Measurements from ENCODE around the gene TMEM253.

TMEM253 gene

DNA sequence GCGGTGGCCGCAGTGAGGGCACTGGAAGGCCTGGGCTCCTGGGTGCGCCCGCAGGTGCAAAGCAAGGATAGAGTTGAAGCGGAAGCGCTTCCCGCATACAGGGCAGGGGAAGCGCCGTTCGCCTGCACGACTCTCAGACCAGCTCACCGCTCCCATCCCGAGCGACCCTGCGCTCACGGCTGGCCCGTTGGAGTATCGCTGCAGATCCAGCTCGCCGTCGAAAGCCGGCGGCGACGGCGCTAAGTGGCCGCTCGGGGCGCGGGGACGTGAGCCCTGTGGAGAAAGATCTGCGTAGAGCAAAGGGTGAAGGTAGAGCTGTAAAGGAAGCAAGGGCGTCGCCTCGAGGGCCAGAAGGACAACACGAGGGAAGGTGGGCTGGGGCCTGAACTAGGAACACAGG lies 7.8 kb upstream of the TMEM253 start (continued):
- TF ChIP-seq ZNF169 (tag by site-specific recombination; IDR thresholded peaks at IDR 0.05): no peak

DNA sequence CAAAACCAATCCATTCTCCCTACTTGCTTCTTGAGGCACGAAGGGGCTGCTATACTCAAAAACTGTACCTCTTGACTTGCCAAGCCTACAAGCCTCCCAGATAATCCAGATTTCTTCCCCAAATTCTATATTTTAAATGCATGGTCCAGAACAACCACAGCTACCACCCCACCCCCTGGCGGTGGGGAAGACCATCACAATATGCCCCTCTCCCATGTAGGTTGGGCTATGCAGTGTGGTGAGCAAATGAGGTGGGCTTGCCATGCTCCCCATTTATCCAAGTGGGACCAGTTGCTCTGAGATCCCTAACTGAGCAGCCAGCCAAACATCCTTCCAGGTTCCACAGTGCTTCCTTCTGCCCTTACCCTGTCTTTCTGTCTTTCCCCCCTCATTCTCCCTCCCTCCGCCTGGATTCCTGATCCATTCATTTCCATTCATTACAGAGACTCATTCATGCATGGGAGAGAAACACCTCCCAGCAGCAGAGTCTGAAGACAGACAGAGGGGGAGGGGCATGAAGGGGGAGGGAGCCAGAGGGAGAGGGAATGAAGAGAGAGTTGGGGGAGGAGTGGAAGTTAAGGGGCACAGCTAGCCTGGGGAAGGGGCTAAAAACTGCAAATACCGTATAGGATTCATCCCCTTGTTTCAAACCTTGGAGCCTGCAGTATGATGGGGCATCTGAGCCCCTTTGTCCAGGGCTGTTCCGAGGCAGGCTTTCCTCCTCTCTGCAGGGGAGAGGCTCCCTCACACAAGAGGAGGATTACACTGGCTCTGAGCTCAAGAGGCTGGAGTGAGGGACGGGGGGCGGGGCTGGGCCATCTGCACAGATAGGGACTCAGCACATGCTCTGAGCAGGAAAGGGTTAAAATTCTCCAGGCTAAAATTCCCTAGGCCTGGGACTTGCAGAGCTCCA lies 6.8 kb upstream of the TMEM253 start:
- ChIA-PET CTCF (interaction anchor here (0.5 to 6.9 kb wide), 17 partner anchors 10 to 364 kb away, joined by 3 to 175 read pairs (median 12); partner anchors contain the start of genes ARHGEF40 and TMEM253), POLR2A (interaction anchor here (0.8 to 4.4 kb wide), 6 partner anchors 10 to 79 kb away, joined by 3 to 33 read pairs (median 6); partner anchors contain the start of gene ARHGEF40)
- Histone ChIP-seq H3K4me3 (ENCODE audit: low read depth, low read length) (no peak overlapping the region), H3K9me3 (ENCODE audit: control insufficient read depth, insufficient read depth, low read depth, low read length) (no peaks in the 10 kb centered on the region), H3K36me3 (ENCODE audit: control insufficient read depth in 2 of 2, insufficient read depth in 1 of 2, low read length in 2 of 2) (peaks cover 7 to 40% of the 10 kb centered on the region in 2 experiments; a peak in 2 of 3 replicates), H3K4me1 (ENCODE audit: control insufficient read depth, insufficient read depth, low read length) (peaks cover 10% of the 10 kb centered on the region; the same call in 1 of the 2 replicates), H3K27ac (ENCODE audit: extremely low read depth, low read depth, low read length) (no peak overlapping the region)
- TF ChIP-seq ZNF341 (tag by site-specific recombination; IDR thresholded peaks at IDR 0.05; ENCODE audit: low read depth) (peak; percentile 99), SALL2 (tag by site-specific recombination; IDR thresholded peaks at IDR 0.05; ENCODE audit: borderline replicate concordance) (no peak), ZFP3 (tag by site-specific recombination; IDR thresholded peaks at IDR 0.05; ENCODE audit: low read depth) (no peak), ZEB2 (tag by site-specific recombination; IDR thresholded peaks at IDR 0.05) (0 out of 2 replicates have a peak, but pooled peaks have one; percentile 40), ZNF114 (tag by site-specific recombination; IDR thresholded peaks at IDR 0.05) (no peak), TRIM28 (IDR thresholded peaks at IDR 0.05; ENCODE audit: borderline replicate concordance, low read length) (no peak), ZNF239 (tag by site-specific recombination; IDR thresholded peaks at IDR 0.05) (no peak), ZNF768 (tag by site-specific recombination; IDR thresholded peaks at IDR 0.05) (no peak), RBAK (tag by site-specific recombination; IDR thresholded peaks at IDR 0.05) (no peak), KLF7 (tag by site-specific recombination; IDR thresholded peaks at IDR 0.05; ENCODE audit: borderline replicate concordance) (no peak), ZNF157 (tag by site-specific recombination; IDR thresholded peaks at IDR 0.05) (no peak), ZNF529 (tag by site-specific recombination; IDR thresholded peaks at IDR 0.05; ENCODE audit: insufficient replicate concordance) (no peak), SP2 (tag by site-specific recombination; IDR thresholded peaks at IDR 0.05) (peak; percentile 29; the same call in 1 of the 2 replicates), ZNF692 (tag by site-specific recombination; IDR thresholded peaks at IDR 0.05) (no peak), EGR2 (tag by site-specific recombination; IDR thresholded peaks at IDR 0.05; ENCODE audit: low read depth) (no peak), AEBP2 (tag by site-specific recombination; IDR thresholded peaks at IDR 0.05; ENCODE audit: borderline replicate concordance) (no peak)
- TF ChIP-seq, protein P1, sequence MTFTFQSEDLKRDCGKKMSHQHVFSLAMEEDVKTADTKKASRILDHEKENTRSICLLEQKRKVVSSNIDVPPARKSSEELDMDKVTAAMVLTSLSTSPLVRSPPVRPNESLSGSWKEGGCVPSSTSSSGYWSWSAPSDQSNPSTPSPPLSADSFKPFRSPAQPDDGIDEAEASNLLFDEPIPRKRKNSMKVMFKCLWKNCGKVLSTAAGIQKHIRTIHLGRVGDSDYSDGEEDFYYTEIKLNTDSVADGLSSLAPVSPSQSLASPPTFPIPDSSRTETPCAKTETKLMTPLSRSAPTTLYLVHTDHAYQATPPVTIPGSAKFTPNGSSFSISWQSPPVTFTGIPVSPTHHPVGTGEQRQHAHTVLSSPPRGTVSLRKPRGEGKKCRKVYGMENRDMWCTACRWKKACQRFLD (tag by site-specific recombination; IDR thresholded peaks at IDR 0.05): no peak
- TF ChIP-seq, protein P2, sequence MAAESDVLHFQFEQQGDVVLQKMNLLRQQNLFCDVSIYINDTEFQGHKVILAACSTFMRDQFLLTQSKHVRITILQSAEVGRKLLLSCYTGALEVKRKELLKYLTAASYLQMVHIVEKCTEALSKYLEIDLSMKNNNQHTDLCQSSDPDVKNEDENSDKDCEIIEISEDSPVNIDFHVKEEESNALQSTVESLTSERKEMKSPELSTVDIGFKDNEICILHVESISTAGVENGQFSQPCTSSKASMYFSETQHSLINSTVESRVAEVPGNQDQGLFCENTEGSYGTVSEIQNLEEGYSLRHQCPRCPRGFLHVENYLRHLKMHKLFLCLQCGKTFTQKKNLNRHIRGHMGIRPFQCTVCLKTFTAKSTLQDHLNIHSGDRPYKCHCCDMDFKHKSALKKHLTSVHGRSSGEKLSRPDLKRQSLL (tag by site-specific recombination; IDR thresholded peaks at IDR 0.05): peak; percentile 30; the same call in 1 of the 2 replicates
- TF ChIP-seq, protein P3, sequence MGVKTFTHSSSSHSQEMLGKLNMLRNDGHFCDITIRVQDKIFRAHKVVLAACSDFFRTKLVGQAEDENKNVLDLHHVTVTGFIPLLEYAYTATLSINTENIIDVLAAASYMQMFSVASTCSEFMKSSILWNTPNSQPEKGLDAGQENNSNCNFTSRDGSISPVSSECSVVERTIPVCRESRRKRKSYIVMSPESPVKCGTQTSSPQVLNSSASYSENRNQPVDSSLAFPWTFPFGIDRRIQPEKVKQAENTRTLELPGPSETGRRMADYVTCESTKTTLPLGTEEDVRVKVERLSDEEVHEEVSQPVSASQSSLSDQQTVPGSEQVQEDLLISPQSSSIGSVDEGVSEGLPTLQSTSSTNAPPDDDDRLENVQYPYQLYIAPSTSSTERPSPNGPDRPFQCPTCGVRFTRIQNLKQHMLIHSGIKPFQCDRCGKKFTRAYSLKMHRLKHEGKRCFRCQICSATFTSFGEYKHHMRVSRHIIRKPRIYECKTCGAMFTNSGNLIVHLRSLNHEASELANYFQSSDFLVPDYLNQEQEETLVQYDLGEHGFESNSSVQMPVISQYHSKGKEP (tag by site-specific recombination; IDR thresholded peaks at IDR 0.05): no peak; the same call in 1 of the 2 replicates
- TF ChIP-seq, protein P4, sequence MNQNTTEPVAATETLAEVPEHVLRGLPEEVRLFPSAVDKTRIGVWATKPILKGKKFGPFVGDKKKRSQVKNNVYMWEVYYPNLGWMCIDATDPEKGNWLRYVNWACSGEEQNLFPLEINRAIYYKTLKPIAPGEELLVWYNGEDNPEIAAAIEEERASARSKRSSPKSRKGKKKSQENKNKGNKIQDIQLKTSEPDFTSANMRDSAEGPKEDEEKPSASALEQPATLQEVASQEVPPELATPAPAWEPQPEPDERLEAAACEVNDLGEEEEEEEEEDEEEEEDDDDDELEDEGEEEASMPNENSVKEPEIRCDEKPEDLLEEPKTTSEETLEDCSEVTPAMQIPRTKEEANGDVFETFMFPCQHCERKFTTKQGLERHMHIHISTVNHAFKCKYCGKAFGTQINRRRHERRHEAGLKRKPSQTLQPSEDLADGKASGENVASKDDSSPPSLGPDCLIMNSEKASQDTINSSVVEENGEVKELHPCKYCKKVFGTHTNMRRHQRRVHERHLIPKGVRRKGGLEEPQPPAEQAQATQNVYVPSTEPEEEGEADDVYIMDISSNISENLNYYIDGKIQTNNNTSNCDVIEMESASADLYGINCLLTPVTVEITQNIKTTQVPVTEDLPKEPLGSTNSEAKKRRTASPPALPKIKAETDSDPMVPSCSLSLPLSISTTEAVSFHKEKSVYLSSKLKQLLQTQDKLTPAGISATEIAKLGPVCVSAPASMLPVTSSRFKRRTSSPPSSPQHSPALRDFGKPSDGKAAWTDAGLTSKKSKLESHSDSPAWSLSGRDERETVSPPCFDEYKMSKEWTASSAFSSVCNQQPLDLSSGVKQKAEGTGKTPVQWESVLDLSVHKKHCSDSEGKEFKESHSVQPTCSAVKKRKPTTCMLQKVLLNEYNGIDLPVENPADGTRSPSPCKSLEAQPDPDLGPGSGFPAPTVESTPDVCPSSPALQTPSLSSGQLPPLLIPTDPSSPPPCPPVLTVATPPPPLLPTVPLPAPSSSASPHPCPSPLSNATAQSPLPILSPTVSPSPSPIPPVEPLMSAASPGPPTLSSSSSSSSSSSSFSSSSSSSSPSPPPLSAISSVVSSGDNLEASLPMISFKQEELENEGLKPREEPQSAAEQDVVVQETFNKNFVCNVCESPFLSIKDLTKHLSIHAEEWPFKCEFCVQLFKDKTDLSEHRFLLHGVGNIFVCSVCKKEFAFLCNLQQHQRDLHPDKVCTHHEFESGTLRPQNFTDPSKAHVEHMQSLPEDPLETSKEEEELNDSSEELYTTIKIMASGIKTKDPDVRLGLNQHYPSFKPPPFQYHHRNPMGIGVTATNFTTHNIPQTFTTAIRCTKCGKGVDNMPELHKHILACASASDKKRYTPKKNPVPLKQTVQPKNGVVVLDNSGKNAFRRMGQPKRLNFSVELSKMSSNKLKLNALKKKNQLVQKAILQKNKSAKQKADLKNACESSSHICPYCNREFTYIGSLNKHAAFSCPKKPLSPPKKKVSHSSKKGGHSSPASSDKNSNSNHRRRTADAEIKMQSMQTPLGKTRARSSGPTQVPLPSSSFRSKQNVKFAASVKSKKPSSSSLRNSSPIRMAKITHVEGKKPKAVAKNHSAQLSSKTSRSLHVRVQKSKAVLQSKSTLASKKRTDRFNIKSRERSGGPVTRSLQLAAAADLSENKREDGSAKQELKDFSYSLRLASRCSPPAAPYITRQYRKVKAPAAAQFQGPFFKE (tag by site-specific recombination; IDR thresholded peaks at IDR 0.05; ENCODE audit: borderline replicate concordance): no peak

All from HEK293 (cell line).